HepG2 (cell line): ENCODE results near the gene DNAJC7. TPM values are rescaled to one million over a fixed set of nuclear protein-coding genes. Genes with fewer than 3 reads are reported as not detected.
A peak's percentile ranks its signal among the peaks of the same experiment; 100 is the strongest.

ENCODE experiments used
- CENPX ChIP-seq: sonication (generic); formaldehyde crosslinking; IDR thresholded peaks from 2 replicates; pipeline ENCODE4 v1.9.0; 2021; ENCODE audit warnings: mild to moderate bottlenecking, missing genetic modification reagents, moderate library complexity
- HMGXB4 ChIP-seq, 2 experiments: sonication (generic) in 1 of 2; formaldehyde crosslinking in 1 of 2; IDR thresholded peaks; 2 replicates each; pipeline versions ENCODE4 v1.4.0 to v1.6.1; 2018 to 2020; ENCODE audit warnings: missing genetic modification reagents in 2 of 2, borderline replicate concordance in 1 of 2, low read depth in 1 of 2, mild to moderate bottlenecking in 1 of 2, missing biosample characterization in 1 of 2
- IRX3 ChIP-seq: sonication (generic); formaldehyde crosslinking; IDR thresholded peaks from 2 replicates; pipeline ENCODE4 v1.8.1; 2023; ENCODE audit warnings: mild to moderate bottlenecking, low read depth, missing genetic modification reagents, borderline replicate concordance
- JUNB ChIP-seq: sonication (generic); formaldehyde crosslinking; IDR thresholded peaks from 2 replicates; pipeline ENCODE4 v1.8.0; 2022; ENCODE audit warnings: missing genetic modification reagents, mild to moderate bottlenecking, borderline replicate concordance
- NBN ChIP-seq: fragments of 450-650 bp; conservative IDR thresholded peaks from 2 replicates; pipeline ENCODE4 v1.6.1; 2017
- RFX3 ChIP-seq: IDR thresholded peaks from 2 replicates; pipeline ENCODE4 v1.6.1; 2016; ENCODE audit warnings: missing biosample characterization, missing genetic modification reagents
- TCF12 ChIP-seq, 2 experiments: fragments of 450-650 bp in 1 of 2; sonication (generic) in 1 of 2; formaldehyde crosslinking in 1 of 2; IDR thresholded peaks; 2 replicates each; pipeline versions ENCODE4 v1.6.1 to v1.8.0; 2017 to 2022; ENCODE audit warnings: antibody characterized with exemption in 1 of 2, mild to moderate bottlenecking in 1 of 2, missing genetic modification reagents in 1 of 2, moderate library complexity in 1 of 2
- ZBTB39 ChIP-seq: sonication (generic); formaldehyde crosslinking; IDR thresholded peaks from 2 replicates; pipeline ENCODE4 v1.5.0; 2020; ENCODE audit warnings: missing genetic modification reagents
- ZFP62 ChIP-seq: sonication (generic); formaldehyde crosslinking; IDR thresholded peaks from 2 replicates; pipeline ENCODE4 v1.4.0; 2020; ENCODE audit warnings: missing genetic modification reagents
- ZNF275 ChIP-seq: sonication (generic); formaldehyde crosslinking; IDR thresholded peaks from 2 replicates; pipeline ENCODE4 v1.8.0; 2022; ENCODE audit warnings: missing genetic modification reagents, mild to moderate bottlenecking, inconsistent platforms, borderline replicate concordance
- ZNF564 ChIP-seq: sonication (generic); formaldehyde crosslinking; IDR thresholded peaks from 2 replicates; pipeline ENCODE4 v1.8.1; 2023; ENCODE audit warnings: mild to moderate bottlenecking, missing genetic modification reagents
- ZNF710 ChIP-seq: sonication (generic); formaldehyde crosslinking; IDR thresholded peaks from 2 replicates; pipeline ENCODE4 v1.5.0; 2020; ENCODE audit warnings: mild to moderate bottlenecking, missing genetic modification reagents, borderline replicate concordance
- ZNF792 ChIP-seq: IDR thresholded peaks from 2 replicates; pipeline ENCODE4 v1.6.1; 2016
- ZNF878 ChIP-seq: sonication (generic); formaldehyde crosslinking; IDR thresholded peaks from 2 replicates; pipeline ENCODE4 v1.8.1; 2023; ENCODE audit warnings: mild to moderate bottlenecking, missing genetic modification reagents, moderate library complexity
- polyA plus RNA-seq, 8 experiments: library from polyadenylated mRNA; depleted of rRNA in 3 of 8; stranded (reverse) in 7 of 8; unstranded in 1 of 8; fragments of >200 nt; fragmentation: Illumina TruSeq in 4 of 8; extraction: Trizol in 4 of 8; gene quantifications; 2 replicates each; pipeline versions ENCODE4 v1.2.1 to v1.2.3, GENCODE V29; 2011 to 2016; ENCODE audit warnings: low read depth in 4 of 8, missing spikeins in 1 of 8, mixed read lengths in 1 of 8; ENCODE audit not compliant: insufficient read depth in 1 of 8
- total RNA-seq, 5 experiments: library from RNA; depleted of rRNA; stranded (reverse); fragments of >200 nt; fragmentation: Illumina TruSeq; extraction: Trizol; gene quantifications; 2 replicates each; pipeline ENCODE4 v1.2.3, GENCODE V29; 2016; ENCODE audit warnings: low read depth in 1 of 5
- TF ChIP-seq, protein P1 (sequence below): sonication (generic); formaldehyde crosslinking; IDR thresholded peaks from 2 replicates; pipeline ENCODE4 v1.8.1; 2023; ENCODE audit warnings: mild to moderate bottlenecking, inconsistent platforms, moderate library complexity, missing genetic modification reagents, borderline replicate concordance
- TF ChIP-seq, protein P2 (sequence below): IDR thresholded peaks from 2 replicates; pipeline ENCODE4 v1.6.1; 2016; ENCODE audit warnings: low read depth

The DNAJC7 gene
- total and polyA plus RNA-seq, 2 of the 13 experiments (the other 11 are each of a cell fraction or from before 2014, with no cell fraction given), result 47.7 to 132 TPM

DNA sequence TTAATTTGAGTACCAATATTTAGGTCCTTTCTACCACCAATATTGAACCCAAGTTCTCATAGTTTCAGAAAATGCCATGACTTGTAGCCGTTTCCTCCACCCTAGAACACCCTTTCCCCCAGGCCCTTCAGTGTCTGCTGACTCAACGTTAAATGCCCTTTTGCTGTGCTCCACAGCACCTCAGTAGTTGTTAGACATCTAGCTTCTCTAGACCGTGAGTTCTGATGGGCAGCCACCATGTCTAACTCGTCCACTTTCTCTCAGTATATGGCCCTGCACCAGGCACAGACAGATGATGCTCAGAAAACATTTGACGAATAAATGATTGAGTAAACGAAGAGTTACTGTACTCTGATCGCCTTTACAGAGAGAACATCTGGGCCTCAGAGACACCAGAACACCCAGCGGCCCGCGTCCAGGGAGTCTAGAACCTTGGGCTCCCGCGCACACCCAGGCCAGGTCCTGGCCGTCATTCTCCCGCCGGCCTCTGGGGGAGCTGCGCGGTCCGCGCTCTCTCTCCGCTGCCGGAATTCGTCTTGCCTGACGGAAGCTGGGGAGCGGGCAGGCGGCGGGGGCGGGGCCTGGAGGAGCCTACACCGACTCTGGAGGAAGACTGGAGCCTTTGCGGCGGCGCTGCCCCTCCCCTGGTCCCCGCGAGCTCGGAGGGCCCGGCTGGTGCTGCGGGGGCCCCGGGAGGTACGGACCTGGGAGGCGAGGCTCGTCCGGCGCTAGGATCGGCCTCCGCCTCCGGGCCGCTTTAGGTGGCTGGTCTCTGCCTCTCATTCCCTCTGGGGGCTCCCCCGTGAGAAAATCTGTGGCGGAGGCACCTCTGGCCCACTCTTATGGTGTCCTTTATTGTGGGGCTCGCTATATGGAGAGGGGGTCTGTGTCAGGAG lies 2.5 kb upstream of the DNAJC7 start, which contains the start of gene NKIRAS2 (continued):
- TF ChIP-seq, protein P1, sequence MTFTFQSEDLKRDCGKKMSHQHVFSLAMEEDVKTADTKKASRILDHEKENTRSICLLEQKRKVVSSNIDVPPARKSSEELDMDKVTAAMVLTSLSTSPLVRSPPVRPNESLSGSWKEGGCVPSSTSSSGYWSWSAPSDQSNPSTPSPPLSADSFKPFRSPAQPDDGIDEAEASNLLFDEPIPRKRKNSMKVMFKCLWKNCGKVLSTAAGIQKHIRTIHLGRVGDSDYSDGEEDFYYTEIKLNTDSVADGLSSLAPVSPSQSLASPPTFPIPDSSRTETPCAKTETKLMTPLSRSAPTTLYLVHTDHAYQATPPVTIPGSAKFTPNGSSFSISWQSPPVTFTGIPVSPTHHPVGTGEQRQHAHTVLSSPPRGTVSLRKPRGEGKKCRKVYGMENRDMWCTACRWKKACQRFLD, result peak; percentile 53; the same call in 1 of the 2 replicates
- TF ChIP-seq ZNF792 (CRISPR knock-in tag) (peak; percentile 85; the same call in 1 of the 2 replicates), JUNB (CRISPR knock-in tag) (no peak), HMGXB4 (CRISPR knock-in tag; IDR thresholded peaks at IDR 0.05; ENCODE audit: borderline replicate concordance in 1 of 2, low read depth in 1 of 2) (peak; percentile 98 to 99), ZBTB39 (CRISPR knock-in tag) (no peak), TCF12 (IDR thresholded peaks at IDR 0.05) (no peak), TCF12 (CRISPR knock-in tag; IDR thresholded peaks at IDR 0.05) (peak; percentile 85; the same call in 1 of the 2 replicates), NBN (no peak), RFX3 (no peak), CENPX (CRISPR knock-in tag) (no peak), IRX3 (CRISPR knock-in tag) (no peak; the same call in 1 of the 2 replicates), ZNF275 (peak; percentile 96), ZNF878 (peak; percentile 90; the same call in 1 of the 2 replicates), ZFP62 (CRISPR knock-in tag) (peak; percentile 14; the same call in 1 of the 2 replicates), ZNF710 (CRISPR knock-in tag) (peak; percentile 91; the same call in 1 of the 2 replicates), ZNF564 (CRISPR knock-in tag) (peak; percentile 88)
- TF ChIP-seq, protein P2, sequence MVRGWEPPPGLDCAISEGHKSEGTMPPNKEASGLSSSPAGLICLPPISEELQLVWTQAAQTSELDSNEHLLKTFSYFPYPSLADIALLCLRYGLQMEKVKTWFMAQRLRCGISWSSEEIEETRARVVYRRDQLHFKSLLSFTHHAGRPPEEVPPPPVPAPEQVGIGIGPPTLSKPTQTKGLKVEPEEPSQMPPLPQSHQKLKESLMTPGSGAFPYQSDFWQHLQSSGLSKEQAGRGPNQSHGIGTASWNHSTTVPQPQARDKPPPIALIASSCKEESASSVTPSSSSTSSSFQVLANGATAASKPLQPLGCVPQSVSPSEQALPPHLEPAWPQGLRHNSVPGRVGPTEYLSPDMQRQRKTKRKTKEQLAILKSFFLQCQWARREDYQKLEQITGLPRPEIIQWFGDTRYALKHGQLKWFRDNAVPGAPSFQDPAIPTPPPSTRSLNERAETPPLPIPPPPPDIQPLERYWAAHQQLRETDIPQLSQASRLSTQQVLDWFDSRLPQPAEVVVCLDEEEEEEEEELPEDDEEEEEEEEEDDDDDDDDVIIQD (CRISPR knock-in tag), result peak; percentile 81; the same call in 1 of the 2 replicates
